Neutrophil (primary cell): Measurements from ENCODE around the gene PCGF6.
"Not testable (repeated sequence)": the region's sequence is repeated elsewhere in the genome, so short reads cannot be mapped to it uniquely, and the experiment has no call there.

Experiments
- H3K27ac ChIP-seq: fragments of 200-600 bp; sonication (generic); 2 replicates; pipeline ENCODE4 v1.5.1; 2016; ENCODE audit warnings: mild to moderate bottlenecking, moderate library complexity
- H3K27me3 ChIP-seq: fragments of 200-600 bp; sonication (generic); 2 replicates; pipeline ENCODE4 v1.6.0; 2016; ENCODE audit warnings: mild to moderate bottlenecking
- H3K36me3 ChIP-seq: fragments of 200-600 bp; sonication (generic); 2 replicates; pipeline ENCODE4 v1.5.1; 2017
- H3K4me1 ChIP-seq, 2 experiments: fragments of 200-600 bp in 1 of 2; sonication (generic) in 1 of 2; 1 replicate in 1 of 2; 2 replicates in 1 of 2; pipeline versions ENCODE4 v1.5.1 to v1.6.1; 2013 to 2016; ENCODE audit warnings: low read depth in 1 of 2, low read length in 1 of 2, mild to moderate bottlenecking in 1 of 2, moderate library complexity in 1 of 2; ENCODE audit not compliant: control insufficient read depth in 1 of 2, insufficient read depth in 1 of 2
- H3K4me3 ChIP-seq, 2 experiments: fragments of 200-600 bp in 1 of 2; sonication (generic) in 1 of 2; 1 replicate in 1 of 2; 2 replicates in 1 of 2; pipeline ENCODE4 v1.5.1; 2013 to 2016; ENCODE audit warnings: low read depth in 1 of 2, low read length in 1 of 2, mild to moderate bottlenecking in 1 of 2, moderate library complexity in 1 of 2
- H3K9me3 ChIP-seq: fragments of 200-600 bp; sonication (generic); 2 replicates; pipeline ENCODE4 v1.5.1; 2016
- CTCF ChIP-seq: fragments of 200-600 bp; sonication (generic); IDR thresholded peaks from 2 replicates; pipeline ENCODE4 v1.5.1; 2016; ENCODE audit warnings: antibody characterized with exemption

Gene PCGF6

GRCh38 chr10:103265717-103266329 lies 85.1 kb downstream of the PCGF6 start:
- Histone ChIP-seq H3K27ac (no peak overlapping the region), H3K4me1 (no peaks in the 10 kb centered on the region), H3K4me3 (no peak overlapping the region), H3K9me3 (no peaks in the 10 kb centered on the region), H3K27me3 (peaks cover 81% of the 10 kb centered on the region), H3K36me3 (no peaks in the 10 kb centered on the region)
- TF ChIP-seq CTCF: no peak

- H3K27ac ChIP-seq: no peak overlapping the region
- peaks cover 53% of the 10 kb centered on the region for H3K27me3 ChIP-seq
- H3K4me3 ChIP-seq: no peak overlapping the region
- no peaks in the 10 kb centered on the region for H3K4me1 ChIP-seq
- H3K36me3 ChIP-seq: no peaks in the 10 kb centered on the region
- TF ChIP-seq CTCF: no peak
- no peaks in the 10 kb centered on the region for H3K9me3 ChIP-seq
Measured at GRCh38 chr10:103262229-103262628, 88.7 kb downstream of the PCGF6 start.

- no peak for TF ChIP-seq CTCF
- H3K4me3 ChIP-seq: no peak overlapping the region
- H3K4me1 ChIP-seq: no peaks in the 10 kb centered on the region
- H3K9me3 ChIP-seq: no peaks in the 10 kb centered on the region
- H3K27me3 ChIP-seq: peaks cover 30% of the 10 kb centered on the region
- no peaks in the 10 kb centered on the region for H3K36me3 ChIP-seq
- no peak overlapping the region for H3K27ac ChIP-seq
Measured at GRCh38 chr10:103259989-103260388, 91.0 kb downstream of the PCGF6 start.

- H3K27me3 ChIP-seq: peaks cover 20% of the 10 kb centered on the region
Measured at GRCh38 chr10:103258928-103259327, 92.0 kb downstream of the PCGF6 start.

GRCh38 chr10:103257812-103258211 lies 93.1 kb downstream of the PCGF6 start:
- no peaks in the 10 kb centered on the region for H3K36me3 ChIP-seq
- no peak for TF ChIP-seq CTCF
- no peaks in the 10 kb centered on the region for H3K4me1 ChIP-seq
- H3K9me3 ChIP-seq: no peaks in the 10 kb centered on the region
- no peak overlapping the region for H3K4me3 ChIP-seq
- H3K27me3 ChIP-seq: peaks cover 8% of the 10 kb centered on the region
- no peak overlapping the region for H3K27ac ChIP-seq

More at GRCh38 chr10:103258928-103259327, 92.0 kb downstream of the PCGF6 start:
- not testable (repeated sequence) for H3K9me3 ChIP-seq, H3K4me1 ChIP-seq, H3K27ac ChIP-seq, H3K4me3 ChIP-seq, H3K36me3 ChIP-seq

- Histone ChIP-seq H3K36me3 (no peaks in the 10 kb centered on the region), H3K27ac (no peak overlapping the region), H3K27me3 (no peaks in the 10 kb centered on the region), H3K9me3 (no peaks in the 10 kb centered on the region), H3K4me1 (no peaks in the 10 kb centered on the region), H3K4me3 (no peak overlapping the region)
- no peak for TF ChIP-seq CTCF
Measured at GRCh38 chr10:103256613-103257012, 94.3 kb downstream of the PCGF6 start.
